OCI-M2 (cell line): ENCODE data around the gene IGLL1.

Experiments used
- DNase-seq: peaks from one replicate; lab custom pipeline; 2025; ENCODE audit not compliant: unreplicated experiment; lab: John Stamatoyannopoulos, UW

IGLL1 gene

DNA sequence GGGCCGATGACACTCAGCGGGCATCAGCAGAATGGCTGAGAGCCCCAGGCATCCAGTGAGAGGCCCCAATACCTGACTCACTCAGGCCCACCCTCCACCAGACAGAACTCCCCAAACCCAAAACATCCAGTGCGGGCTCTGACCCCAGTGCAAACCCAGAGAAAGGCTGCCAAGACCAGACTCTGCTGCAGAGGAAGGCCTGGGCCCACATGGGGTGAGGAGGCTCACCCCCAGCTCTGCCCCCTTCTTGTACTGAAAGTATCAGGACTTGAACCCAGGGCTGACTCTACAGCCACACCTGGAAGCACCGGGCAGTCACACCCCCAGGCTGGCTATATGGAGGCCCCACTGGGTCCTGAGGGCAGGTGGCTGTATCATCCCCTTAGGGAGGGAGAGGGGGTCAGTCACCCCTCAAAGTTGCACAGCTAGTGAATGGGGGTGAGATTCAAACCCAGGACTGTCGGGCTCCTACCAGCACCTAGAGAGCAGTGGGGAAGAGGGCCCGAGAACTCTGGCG, 49.3 kb downstream of the IGLL1 start:
- DNase-seq, result no peak

DNA sequence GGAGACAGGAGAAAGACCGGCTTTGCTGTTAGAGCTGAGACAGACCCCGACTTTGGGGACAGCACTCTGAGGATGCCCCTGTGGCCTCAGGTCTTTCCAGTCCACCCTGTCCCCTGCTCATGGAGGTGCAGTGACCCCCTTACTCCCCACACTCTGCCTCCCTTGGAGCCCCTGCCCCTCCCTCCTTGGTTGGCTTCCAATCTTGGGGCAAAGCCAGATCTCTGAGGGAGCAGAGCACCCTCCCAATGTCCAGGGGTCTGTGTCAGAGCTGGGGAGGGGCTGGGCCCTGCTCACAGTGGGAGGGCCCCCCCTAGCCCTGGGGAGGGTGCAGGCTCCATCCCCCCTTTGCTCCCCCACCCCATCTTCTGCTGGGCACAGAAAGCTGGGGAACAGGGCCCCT, 50.0 kb downstream of the IGLL1 start:
- no peak for DNase-seq

DNA sequence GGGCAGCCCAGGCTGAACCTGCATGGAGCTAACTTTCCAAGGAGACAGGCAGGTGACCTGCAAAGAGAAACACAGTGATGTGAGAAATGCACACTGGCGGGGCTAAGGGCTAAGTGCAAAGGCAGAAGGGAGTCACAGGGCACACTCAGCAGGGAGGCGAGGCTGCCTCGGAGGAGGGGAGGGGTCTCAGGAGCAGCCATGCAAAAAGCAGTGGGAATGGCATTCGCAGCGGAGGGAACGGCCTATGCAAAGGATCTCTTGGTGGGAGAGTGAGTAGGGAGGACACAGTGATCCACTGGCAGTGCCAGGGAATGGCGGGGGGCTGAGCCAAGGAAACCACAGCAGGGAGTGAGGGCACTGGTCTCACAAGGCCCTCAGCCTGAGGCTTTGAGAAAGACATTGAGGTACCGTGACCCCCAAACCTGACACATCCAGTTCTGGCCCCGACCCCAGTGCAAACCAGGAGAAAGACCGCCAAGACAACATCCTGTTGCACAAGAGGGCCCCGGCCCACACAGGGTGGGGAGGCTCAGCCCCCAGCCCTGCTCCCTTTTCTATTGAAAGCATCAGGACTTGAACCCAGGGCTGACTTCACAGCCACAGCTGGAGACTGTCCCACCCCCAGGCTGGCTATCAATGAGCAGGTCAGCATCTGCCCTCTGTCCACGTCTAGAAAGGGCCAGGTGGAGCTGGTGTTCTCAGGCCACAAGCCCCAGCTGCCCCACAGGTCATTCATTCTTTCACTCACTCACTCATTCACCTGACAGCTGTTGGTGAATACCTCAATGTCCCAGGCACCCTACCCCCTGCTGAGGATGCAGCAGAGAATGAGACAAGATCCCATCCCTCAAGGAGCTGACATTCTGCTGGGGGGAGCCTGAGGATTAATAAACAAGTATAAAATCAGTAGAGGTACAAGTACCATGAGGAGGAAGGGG, 50.7 kb downstream of the IGLL1 start:
- no peak for DNase-seq

DNA sequence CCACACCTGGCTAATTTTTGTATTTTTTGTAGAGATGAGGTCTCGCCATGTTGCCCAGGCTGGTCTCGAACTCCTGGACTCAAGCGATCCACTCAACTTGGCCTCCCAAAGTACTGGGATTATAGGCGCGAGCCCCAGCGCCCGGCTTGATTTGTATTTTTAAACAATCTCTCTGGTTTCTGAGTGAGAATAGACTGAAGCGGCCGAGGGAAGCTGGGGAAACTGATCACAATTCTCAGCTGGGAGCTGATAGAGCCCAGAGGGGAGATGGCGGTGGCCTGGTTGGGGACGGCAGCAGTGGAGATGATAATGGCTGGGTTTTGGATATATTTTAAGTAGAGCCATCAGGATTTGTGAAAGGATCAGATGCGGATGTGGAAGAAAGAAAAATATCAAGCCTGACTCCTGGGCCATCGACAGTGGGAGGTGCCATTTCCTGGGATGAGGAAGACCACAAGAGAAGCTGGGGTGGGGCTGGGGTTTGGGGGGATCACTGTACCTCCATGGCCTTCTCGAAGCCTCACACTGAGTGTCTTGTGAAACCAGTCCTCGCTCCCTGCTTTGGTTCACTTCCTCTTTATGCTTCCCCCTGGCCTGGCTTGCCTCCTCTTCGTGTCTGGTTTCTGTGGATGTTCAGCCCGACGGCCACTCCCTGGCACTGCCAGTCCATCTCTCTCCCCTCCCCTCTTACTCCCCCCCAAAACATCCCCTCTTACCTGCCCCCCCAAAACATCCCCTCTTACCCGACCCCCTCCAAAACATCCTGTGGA, 51.9 kb downstream of the IGLL1 start:
- no peak for DNase-seq

DNA sequence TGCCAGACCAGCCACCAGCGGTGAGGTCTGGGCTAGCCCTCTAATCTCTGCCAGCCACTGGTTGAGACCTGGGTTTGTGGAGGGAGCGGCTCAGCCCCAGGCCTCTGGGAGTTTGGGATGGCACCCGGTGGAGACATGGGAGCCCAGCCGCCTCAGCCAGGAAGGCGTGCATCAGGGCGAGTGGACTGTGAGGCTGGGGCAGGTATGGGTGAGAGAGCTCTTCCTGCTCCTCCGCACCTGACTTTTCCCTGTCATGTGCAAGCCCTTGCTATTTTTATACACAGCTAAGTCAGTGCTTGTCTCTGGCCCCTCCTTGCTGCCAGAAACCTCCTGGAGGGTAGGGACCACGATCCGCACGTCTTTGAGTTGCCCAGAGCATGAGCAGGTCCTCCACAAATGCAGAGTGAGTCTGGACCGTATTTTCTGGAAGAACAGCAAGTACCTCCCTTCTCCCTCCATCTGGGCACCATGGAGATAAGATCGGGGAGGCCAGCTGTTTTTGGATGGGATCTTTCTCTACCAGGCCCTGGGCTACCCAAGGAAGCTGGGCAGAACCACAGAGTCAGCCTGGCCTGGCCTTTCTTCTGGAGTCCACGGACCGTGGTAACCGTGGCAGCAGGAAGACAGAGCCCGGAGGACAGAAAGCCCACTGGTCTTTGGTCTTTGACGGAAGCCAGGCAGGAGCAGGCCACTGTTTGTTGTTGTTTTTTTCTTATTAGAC, 53.3 kb downstream of the IGLL1 start:
- no peak for DNase-seq

DNA sequence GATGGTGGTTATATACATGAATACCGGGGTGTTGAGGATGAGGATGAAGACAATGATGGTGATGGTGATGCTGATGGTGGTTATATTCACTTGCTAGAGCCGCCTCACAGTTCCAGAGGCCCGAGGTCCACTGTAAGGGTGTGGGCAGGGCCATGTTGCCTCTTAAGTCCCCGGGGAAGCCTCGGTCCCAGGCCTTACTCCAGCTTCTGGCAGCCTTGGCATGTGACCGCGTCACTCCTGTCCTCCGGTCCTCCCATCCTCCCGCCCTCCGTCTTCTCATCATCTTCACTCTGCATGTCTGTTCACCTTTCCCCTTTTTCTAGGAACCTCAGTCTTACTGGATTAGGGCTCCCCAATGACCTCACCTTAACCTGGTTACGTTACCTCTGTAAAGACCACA, 54.6 kb downstream of the IGLL1 start:
- no peak for DNase-seq

DNA sequence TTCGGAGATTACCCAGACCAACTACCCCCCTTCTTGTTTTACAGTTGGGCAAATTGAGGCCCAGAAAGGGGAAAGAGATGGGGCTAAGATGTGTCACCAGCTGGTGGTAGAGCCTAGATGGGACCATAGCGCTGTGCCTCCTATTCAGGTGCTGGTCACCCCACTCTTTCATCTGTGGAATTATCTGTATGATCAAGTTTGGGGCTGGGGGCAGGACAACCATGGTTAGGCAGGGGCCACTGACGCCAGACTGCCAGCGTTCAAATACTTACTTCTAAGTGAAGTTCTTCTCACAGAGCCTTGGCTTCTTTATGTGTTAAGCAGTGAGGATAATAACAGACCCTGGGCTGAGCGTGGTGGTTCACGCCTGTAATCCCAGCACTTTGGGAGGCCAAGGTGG, 55.9 kb downstream of the IGLL1 start:
- DNase-seq, result no peak

DNA sequence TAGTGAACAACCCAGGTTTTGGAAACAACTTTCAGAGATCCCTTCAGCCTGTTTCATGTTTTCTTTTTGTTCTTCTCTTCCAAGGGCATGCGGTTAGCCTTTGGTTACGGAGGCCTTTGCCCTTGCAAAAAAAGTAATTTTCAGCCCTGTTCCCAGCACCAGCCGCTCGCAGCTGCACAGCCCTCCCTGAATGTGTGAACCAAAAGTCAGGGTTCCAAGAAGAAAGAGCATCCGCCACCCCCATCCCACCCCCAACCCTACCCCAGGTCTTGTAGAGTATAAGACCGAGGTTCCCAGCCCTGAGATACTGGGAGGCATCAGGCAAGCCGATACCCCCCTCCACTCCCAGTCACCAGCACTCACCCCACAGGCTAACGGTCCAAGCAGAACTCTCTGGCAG, 56.4 kb downstream of the IGLL1 start:
- DNase-seq, result no peak
